AG04449 (cell line): ENCODE data around the gene PHF23.

ENCODE experiments used
- CTCF ChIA-PET: fragments of 350-600 bp; formaldehyde crosslinking; extraction: SDS; loops from one replicate; lab custom pipeline; 2021; ENCODE audit warnings: antibody characterized with exemption; lab: Yijun Ruan, JAX
- POLR2A ChIA-PET: fragments of 400-600, 350-600 bp; formaldehyde crosslinking; extraction: SDS; loops from one replicate; lab custom pipeline; 2020; ENCODE audit warnings: antibody characterized with exemption, inconsistent platforms; lab: Yijun Ruan, JAX
- DNase-seq: peaks from one replicate; pipeline ENCODE4 v3.0.0-alpha.2; 2010; ENCODE audit warnings: low read depth, low spot score
- H3K4me3 ChIP-seq: 2 replicates; pipeline ENCODE4 v1.5.1; 2011; ENCODE audit warnings: low read depth, mild to moderate bottlenecking, control low read depth, low read length
- CTCF ChIP-seq: IDR thresholded peaks from one replicate; pipeline ENCODE4 v1.5.1; 2011; ENCODE audit warnings: mild to moderate bottlenecking, moderate library complexity, low read length, control low read depth, inconsistent platforms; ENCODE audit not compliant: insufficient read depth; ENCODE audit errors: missing control alignments

The PHF23 gene

GRCh38 chr17:7196651-7197401 lies 42.4 kb downstream of the PHF23 start:
- TF ChIP-seq CTCF: no peak
- ChIA-PET CTCF (no interaction called here), POLR2A (interaction anchor here (0.7 kb wide), 1 partner anchor 151 kb away, joined by 3 read pairs; no protein-coding TSS in a partner anchor)
- no peak for DNase-seq
- H3K4me3 ChIP-seq: no peak overlapping the region

- POLR2A ChIA-PET: no interaction called here
- no peak for TF ChIP-seq CTCF
- H3K4me3 ChIP-seq: no peak overlapping the region
- DNase-seq: no peak
- CTCF ChIA-PET: interaction anchor here (1.0 to 1.6 kb wide), 2 partner anchors 19 to 150 kb away, joined by 4 to 5 read pairs; no protein-coding TSS in a partner anchor
These were observed 43.3 kb downstream of the PHF23 start for GRCh38 chr17:7195971-7196370.

- no peak for DNase-seq
- POLR2A ChIA-PET: no interaction called here
- CTCF ChIA-PET: no interaction called here
- no peak overlapping the region for H3K4me3 ChIP-seq
- TF ChIP-seq CTCF: no peak
These were observed 46.9 kb downstream of the PHF23 start for GRCh38 chr17:7192271-7192937.

- DNase-seq: no peak
- POLR2A ChIA-PET: no interaction called here
- CTCF ChIA-PET: interaction anchor here (1.0 kb wide), 1 partner anchor 14 kb away, joined by 4 read pairs; no protein-coding TSS in a partner anchor
These were observed 47.5 kb downstream of the PHF23 start for GRCh38 chr17:7191571-7192270.

GRCh38 chr17:7191069-7191468 lies 48.2 kb downstream of the PHF23 start:
- POLR2A ChIA-PET: no interaction called here
- CTCF ChIA-PET: interaction anchor here (1.0 kb wide), 1 partner anchor 14 kb away, joined by 4 read pairs; no protein-coding TSS in a partner anchor
- H3K4me3 ChIP-seq: no peak overlapping the region
- TF ChIP-seq CTCF: no peak
- no peak for DNase-seq

More at GRCh38 chr17:7191571-7192270, 47.5 kb downstream of the PHF23 start:
- TF ChIP-seq CTCF: no peak
- H3K4me3 ChIP-seq: no peak overlapping the region
